ENCODE data around the gene TADA3.

GRCh38 chr3:9769012-9769411, 23.3 kb downstream of the TADA3 start:
- no peak for TF ChIP-seq CTCF (conservative IDR thresholded peaks at IDR 0.05; ENCODE audit: low read depth, low read length)
- no peak for TF ChIP-seq POLR2A (IDR thresholded peaks at IDR 0.05; ENCODE audit: low read depth, low read length)
- TF ChIP-seq CEBPB (IDR thresholded peaks at IDR 0.05; ENCODE audit: low read depth, low read length) = no peak
- no peak for TF ChIP-seq USF2 (IDR thresholded peaks at IDR 0.05; ENCODE audit: low read depth, low read length)
- TF ChIP-seq RCOR1 (IDR thresholded peaks at IDR 0.05; ENCODE audit: insufficient replicate concordance, low read length) = no peak
- TF ChIP-seq FOS (IDR thresholded peaks at IDR 0.05; ENCODE audit: low read depth, low read length) = no peak
- no peak for TF ChIP-seq MAZ (IDR thresholded peaks at IDR 0.05; ENCODE audit: borderline replicate concordance, low read depth, low read length)
- TF ChIP-seq RAD21 (IDR thresholded peaks at IDR 0.05; ENCODE audit: low read length) = no peak
- no peak for TF ChIP-seq RFX5 (IDR thresholded peaks at IDR 0.05; ENCODE audit: low read depth, low read length)
- TF ChIP-seq ELK1 (IDR thresholded peaks at IDR 0.05; ENCODE audit: borderline replicate concordance, low read depth, low read length) = no peak
- no peak for TF ChIP-seq CHD1 (IDR thresholded peaks at IDR 0.05; ENCODE audit: low read depth, low read length)
- no peak for TF ChIP-seq MAFK (IDR thresholded peaks at IDR 0.05; ENCODE audit: low read depth, low read length)
- no peak for TF ChIP-seq SMC3 (IDR thresholded peaks at IDR 0.05; ENCODE audit: low read depth, low read length)

All from IMR-90 (cell line).